ENCODE data around the gene LYSMD3.

DNA sequence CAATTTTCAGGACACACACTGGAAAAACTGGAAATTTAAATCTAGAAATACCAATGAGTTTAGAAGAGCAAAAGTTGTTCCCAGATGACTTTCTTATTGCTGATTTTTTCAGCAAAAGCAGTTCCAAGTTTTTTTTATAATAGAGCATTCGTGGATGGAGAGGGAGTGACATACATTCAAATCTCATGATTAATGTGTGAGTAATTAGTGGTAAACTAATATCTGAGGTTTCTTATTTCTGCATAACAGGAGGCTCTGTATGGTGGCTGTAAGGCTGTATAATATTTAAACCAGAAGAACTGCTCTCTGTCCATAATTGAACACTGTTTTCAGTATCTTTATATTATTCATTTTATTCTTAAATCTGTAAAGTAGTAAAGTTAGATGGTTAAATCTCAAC lies 25.8 kb downstream of the LYSMD3 start:
- TF ChIP-seq SUZ12 (IDR thresholded peaks at IDR 0.05; ENCODE audit: extremely low read depth, insufficient read depth, insufficient read length): no peak
- no peak for TF ChIP-seq YY1 (IDR thresholded peaks at IDR 0.05; ENCODE audit: insufficient read depth, insufficient read length)

All from NT2/D1 (cell line).